ENCODE measurements around the gene HIF3A.
A peak's percentile ranks its signal among the peaks of the same experiment; 100 is the strongest.

DNA sequence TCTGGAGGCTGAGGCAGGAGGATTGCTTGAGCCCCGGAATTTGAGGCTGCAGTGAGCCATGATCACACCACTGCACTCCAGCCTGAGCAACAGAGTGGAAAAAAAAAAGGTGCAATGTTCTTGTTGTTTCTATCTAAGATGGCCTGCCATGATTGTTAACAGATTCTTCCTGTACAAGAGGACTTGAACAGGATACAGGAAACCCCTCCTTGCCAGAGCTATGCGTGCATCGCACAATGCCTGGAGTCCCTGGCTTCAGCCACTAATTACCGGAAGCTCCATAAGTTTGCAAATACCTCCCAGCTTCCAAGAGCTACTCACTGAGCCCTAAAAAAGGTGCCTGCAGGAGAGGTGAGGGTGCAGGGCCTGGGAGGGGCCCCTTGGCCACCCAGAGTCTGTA, 13.1 kb upstream of the HIF3A start:
- TF ChIP-seq EZH2 (IDR thresholded peaks at IDR 0.05; ENCODE audit: borderline replicate concordance, low read depth, low read length, severe bottlenecking), result no peak
- TF ChIP-seq, protein P1, sequence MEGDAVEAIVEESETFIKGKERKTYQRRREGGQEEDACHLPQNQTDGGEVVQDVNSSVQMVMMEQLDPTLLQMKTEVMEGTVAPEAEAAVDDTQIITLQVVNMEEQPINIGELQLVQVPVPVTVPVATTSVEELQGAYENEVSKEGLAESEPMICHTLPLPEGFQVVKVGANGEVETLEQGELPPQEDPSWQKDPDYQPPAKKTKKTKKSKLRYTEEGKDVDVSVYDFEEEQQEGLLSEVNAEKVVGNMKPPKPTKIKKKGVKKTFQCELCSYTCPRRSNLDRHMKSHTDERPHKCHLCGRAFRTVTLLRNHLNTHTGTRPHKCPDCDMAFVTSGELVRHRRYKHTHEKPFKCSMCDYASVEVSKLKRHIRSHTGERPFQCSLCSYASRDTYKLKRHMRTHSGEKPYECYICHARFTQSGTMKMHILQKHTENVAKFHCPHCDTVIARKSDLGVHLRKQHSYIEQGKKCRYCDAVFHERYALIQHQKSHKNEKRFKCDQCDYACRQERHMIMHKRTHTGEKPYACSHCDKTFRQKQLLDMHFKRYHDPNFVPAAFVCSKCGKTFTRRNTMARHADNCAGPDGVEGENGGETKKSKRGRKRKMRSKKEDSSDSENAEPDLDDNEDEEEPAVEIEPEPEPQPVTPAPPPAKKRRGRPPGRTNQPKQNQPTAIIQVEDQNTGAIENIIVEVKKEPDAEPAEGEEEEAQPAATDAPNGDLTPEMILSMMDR (IDR thresholded peaks at IDR 0.05; ENCODE audit: extremely low read depth in 1 of 2, insufficient read depth in 1 of 2, low read depth in 1 of 2, low read length in 2 of 2), result no peak
- peak; percentile 78 for TF ChIP-seq POLR2AphosphoS5 (IDR thresholded peaks at IDR 0.05; ENCODE audit: insufficient read depth, low read depth, low read length)
- TF ChIP-seq POLR2A (IDR thresholded peaks at IDR 0.05; ENCODE audit: low read depth, low read length), result peak; percentile 62
- peak; percentile 50 for TF ChIP-seq JUN (IDR thresholded peaks at IDR 0.05; ENCODE audit: borderline replicate concordance, insufficient read depth, insufficient read length, low read depth)
